ENCODE results near the gene ZMIZ1.

ZMIZ1 gene

DNA sequence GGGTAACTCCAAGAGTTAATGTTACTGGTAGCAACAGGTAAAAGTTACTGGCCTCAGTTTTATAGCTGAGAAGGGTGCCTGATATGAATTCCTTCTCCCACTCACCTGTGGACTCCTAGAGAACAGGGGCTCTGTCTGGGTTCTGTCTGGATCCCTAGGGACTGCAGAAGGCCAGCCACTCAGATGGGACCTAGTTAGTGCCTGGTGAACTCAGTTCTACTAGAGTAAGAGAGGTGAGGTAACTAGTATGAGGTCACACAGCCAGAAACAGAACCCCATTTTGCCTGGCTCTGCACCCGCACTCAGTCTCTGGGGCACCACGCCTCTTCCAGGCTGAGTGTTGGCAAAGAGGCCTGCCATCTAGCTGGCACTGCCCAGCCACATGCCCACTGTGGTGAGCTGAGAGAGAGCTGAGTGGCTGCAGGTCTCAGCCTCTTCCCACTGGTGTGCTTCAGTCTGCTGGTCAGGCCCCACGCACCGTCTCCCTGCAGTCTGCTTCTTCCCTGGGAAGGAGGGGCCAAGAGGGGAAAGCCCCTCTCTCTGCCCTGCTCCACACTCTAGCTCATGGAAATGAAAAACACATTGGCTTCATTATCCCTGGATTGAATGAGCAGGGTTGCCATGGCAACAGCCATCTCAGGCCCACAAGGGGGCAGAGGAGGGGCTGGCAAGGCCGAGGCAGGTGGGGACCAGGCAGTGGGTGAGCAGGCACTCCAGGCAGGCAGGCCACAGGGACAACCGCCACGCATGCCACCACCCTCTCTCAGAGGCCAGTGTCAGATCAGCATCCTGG lies 110.6 kb downstream of the ZMIZ1 start:
- no peak for FAIRE-seq
- no peak for TF ChIP-seq POLR2A (IDR thresholded peaks at IDR 0.05; ENCODE audit: low read depth, low read length)
- DNase-seq (ENCODE audit: insufficient read length, low spot score), result no peak

DNA sequence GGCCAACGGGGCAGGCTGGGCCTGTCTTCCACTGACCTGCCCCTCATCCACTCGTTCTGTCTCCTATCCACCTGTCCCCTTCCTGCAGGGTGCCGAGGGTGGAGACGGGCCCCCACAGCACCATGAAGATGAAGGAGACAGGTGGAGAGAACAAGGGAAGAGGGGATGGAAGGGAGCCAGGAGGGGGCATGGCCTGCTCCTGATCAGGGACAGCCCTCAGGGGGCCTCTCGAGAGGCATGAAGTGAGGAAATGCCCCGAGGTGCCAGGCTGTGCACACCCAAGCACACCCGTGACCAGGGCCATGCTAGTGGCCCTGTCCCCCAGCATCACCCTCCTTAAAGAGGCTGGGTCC lies 111.2 kb downstream of the ZMIZ1 start:
- FAIRE-seq, result no peak
- no peak for DNase-seq (ENCODE audit: insufficient read length, low spot score)
- TF ChIP-seq POLR2A (IDR thresholded peaks at IDR 0.05; ENCODE audit: low read depth, low read length), result no peak

DNA sequence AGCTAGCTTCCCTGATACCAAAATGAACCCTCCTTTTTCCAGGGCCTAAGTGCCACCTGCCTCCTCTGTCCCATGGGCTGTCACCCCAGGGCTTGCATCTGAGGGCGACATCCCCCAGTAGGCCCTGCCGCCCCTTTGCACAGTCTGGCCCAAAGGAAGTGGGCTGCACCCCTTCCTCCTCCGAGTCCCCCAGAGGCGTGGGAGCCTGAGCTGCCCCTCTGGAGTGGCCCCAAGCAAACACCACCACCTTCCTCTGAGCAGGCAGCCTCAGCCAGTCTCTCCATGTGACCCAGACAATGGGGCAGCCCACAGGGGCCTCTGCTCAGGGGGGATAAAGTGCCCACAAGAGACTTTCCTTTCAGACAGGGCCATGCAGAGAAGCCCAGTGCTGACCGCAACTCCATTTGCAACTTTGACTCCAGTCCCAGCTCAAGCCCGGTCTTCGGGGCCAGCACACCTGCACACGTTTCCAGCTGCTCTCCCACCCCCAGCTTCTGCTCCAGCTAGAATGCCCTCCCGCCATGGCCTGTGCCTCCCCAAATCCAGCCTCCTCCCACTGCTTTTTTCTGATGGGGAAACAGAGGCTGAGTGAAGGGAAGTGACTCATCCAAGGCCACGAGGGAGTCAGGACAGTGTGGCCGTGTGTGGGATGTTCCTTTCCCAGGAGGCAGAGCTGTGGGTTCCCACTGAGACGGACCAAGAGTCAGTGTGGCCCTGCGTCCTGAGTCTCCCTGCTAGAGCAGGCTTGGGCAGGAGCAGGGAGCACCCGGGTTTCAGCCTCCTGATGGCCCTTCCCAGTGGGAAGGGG lies 111.9 kb downstream of the ZMIZ1 start:
- no peak for TF ChIP-seq POLR2A (IDR thresholded peaks at IDR 0.05; ENCODE audit: low read depth, low read length)
- FAIRE-seq, result no peak
- no peak for DNase-seq (ENCODE audit: insufficient read length, low spot score)

DNA sequence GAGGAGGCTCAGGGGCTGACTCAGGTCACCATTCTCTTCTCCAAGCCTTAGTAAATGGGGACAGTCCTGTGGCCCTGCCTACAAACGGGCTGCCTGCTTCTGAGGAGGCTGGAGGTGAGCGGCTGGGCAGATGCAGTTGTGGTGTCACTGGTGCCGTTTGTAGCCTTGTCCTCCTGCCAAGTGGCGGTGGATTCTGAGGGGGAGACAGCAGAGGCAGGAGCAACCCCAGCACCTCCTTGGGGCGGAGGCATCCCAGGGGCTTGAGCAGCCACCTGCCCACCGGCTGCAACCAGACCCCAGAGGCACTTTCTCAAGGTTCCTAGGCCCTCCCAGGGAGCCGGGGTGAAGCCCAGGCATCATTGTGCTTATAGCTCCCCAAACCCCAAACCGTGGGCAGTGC lies 112.5 kb downstream of the ZMIZ1 start:
- TF ChIP-seq POLR2A (IDR thresholded peaks at IDR 0.05; ENCODE audit: low read depth, low read length), result no peak
- no peak for DNase-seq (ENCODE audit: insufficient read length, low spot score)
- FAIRE-seq, result no peak

DNA sequence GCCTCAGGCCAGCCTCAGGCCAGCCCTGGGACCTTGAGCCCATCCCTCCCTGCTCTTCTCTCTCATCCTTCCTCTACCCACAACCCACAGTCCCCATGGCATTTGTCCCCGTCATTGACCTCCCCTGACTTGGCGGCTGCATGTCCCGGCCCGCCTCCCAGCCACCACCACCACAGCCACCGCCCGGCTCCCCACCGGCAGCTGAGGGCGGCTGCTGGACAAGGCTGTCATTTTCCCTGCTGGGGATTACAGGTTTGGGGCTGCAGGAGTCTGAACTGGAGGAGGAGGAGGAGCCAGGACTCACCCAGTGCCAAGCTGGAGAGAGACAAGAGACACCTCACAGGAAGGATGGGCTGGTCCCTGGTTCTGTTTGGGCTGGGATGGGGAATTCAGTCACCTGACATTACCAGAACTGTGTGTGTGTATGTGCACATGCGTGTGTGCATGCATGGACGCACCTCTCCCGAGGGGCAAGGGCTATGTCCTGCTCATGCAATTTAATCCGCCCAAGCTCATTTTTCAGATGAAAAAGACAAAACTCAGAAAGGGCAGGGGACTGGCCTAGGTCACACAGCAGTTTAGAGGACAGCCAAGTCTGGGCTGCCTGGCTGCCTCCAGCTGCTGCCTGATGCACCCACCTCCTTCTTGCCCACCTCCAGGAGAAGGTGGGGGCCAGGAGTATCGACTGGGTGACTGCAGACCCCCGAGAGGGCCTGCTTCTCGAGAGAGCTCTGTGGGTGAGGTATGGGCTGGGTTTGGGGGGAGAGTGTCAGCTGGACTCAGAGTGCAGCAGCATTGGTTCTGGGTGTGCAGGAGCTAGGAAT lies 113.1 kb downstream of the ZMIZ1 start:
- no peak for FAIRE-seq
- TF ChIP-seq POLR2A (IDR thresholded peaks at IDR 0.05; ENCODE audit: low read depth, low read length), result no peak
- no peak for DNase-seq (ENCODE audit: insufficient read length, low spot score)

DNA sequence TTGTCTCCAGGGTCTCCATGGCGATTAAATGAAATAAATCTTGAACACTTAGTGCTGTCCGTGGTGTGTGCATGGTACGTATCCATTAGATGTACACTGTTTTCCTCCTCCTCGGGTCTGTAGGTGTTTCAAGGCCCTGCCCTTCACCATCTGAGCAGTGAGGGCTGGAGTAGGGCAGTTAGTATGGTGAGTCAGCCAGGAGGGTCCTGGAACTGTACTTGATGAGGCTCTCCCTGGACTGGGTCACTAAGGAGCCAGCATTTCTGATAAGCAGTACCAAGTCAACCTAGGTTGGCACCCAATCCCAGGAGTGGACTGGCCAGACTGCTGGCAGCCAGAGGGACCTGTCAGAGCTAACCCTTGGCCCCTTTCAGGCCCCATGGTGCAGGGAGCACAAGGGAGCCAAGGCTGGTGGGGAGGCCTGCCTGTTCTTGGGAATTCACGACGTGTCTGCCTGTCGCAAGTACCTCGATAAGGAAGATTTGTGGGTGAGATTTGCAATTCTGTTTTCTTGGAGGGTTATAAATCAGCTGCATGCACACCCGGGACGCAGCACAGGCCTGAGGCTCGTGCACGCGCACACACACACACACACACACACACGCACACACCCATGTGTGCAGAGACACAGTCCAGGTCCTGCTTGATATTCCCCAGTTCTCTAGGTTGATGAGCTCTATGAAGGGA lies 114.2 kb downstream of the ZMIZ1 start:
- DNase-seq (ENCODE audit: insufficient read length, low spot score) (no peak), FAIRE-seq (no peak)
- TF ChIP-seq POLR2A (IDR thresholded peaks at IDR 0.05; ENCODE audit: low read depth, low read length), result no peak

DNA sequence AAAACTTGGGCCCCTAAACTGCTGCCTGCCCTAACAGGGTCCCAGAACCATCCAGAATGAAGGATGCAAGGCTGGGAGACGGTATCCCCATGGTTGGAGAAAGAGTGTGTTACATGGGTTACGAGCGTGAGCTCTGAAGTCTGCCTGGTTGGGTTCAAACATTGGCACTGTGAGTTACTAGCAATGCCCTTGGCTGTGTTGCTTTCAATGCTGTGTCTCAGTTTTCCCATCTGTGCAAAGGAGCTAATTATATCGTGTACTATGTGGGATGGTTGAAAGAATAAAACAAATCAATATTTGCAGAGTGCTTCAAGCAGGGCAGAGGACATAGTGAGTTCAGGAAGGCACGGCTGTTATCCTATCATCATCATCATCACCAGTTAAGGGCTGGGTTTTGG lies 114.7 kb downstream of the ZMIZ1 start:
- TF ChIP-seq POLR2A (IDR thresholded peaks at IDR 0.05; ENCODE audit: low read depth, low read length), result no peak
- no peak for FAIRE-seq
- DNase-seq (ENCODE audit: insufficient read length, low spot score), result no peak

DNA sequence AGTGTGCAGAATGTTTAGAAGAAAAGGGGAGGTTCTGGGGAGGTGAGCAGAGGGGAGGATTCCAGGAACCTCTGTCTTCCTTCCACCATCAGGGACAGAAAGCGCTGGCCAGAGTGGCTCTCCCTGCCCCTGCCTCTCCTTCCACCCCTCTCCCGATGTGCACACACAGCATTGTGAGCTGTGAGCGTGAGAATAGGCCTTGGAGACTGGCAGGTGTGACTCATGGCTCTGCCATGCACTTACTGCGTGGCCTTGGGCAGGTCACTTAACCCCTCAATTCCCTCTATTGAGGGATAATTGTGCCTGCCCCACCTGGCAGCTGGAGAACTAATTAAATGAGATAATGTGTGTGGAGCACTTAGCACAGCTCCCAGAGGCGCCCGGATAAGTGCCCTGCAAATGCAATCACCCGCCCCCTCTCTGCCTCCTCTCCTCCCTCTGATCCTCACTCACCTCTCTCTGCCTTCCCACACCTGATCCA lies 115.4 kb downstream of the ZMIZ1 start:
- no peak for TF ChIP-seq POLR2A (IDR thresholded peaks at IDR 0.05; ENCODE audit: low read depth, low read length)
- FAIRE-seq, result peak; percentile 43
- peak; percentile 65 for DNase-seq (ENCODE audit: insufficient read length, low spot score)

DNA sequence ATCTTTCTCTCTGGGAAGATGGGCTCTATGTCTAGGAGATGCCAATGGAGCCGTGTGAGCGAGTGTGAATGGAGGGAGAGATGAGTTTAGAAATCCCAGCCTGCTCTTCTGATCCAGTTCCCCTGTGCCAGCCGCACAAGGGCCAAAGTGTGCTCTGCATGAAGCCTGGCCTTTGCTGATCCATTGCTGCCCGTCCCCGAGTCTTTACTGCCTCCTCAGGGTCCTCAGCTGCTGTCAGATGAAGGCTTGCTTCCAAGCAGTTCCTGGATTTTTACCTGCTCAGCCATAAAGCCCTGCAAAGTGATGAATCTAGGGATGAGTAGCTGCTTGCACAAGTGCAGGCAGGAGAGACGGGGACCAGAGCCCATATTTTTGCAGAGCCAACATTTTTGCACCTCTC lies 115.9 kb downstream of the ZMIZ1 start:
- FAIRE-seq (no peak), DNase-seq (ENCODE audit: insufficient read length, low spot score) (no peak)
- TF ChIP-seq POLR2A (IDR thresholded peaks at IDR 0.05; ENCODE audit: low read depth, low read length), result no peak

DNA sequence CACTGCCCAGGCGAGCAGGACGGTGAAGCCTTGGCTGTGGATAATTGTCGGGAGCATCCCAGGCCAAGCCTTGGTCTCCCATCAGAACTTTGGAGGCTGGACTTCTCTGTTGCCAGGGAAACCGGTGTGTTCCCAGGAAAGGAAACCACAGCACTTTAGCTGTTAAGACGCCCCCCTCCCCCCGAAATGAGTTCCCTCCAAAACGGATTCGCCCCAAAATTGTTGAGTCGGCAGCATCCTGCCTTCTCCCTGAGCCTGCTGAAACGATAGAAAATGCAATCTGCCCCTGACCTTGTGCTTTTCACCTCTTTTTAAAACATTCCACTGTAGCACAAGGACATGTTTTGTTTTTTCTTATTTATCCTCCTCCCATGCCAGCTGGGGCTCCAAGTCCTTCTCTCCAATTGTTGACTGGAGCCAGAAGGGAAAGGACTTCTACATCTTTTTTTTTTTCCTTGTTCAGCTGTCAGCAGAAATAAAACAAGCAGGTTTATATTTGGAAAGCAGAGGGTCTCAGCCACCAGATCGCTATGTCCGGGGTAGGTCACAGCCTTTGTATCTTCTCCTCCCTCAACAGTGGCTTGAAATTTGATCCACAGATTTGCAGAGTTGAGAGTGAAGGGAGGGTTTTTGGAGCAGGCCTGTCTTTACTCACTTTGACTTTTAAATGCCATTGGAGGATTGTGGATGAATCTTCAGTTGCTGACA lies 116.5 kb downstream of the ZMIZ1 start:
- FAIRE-seq, result no peak
- no peak for TF ChIP-seq POLR2A (IDR thresholded peaks at IDR 0.05; ENCODE audit: low read depth, low read length)
- DNase-seq (ENCODE audit: insufficient read length, low spot score), result no peak

DNA sequence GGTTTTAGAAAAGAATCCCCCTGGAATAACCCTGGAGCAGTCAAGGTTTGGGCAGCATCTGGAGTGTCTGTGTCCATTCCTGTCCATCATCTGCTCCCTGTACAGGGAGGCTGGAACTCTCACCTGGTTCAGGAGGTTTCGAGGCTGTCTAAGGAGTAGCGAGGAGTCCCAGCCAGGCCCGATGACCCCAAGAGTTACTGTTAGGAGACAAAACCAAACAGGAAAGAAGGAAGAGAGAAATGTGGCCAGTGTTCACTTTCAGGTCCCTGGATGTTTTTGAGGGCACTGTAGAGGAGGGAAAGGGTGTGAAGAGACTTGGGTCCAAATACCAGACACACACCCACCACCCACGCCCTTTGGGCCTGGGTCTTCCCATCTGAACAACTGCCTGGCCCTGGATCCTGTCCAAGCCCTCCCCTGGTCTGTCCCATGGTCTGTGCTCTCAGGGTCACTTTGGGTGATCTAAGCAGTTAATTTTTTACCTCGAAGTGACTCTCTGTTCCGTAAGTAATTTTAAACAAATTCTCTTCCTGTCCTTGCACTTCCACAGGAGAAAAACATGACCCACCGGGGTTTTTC lies 117.1 kb downstream of the ZMIZ1 start:
- DNase-seq (ENCODE audit: insufficient read length, low spot score) (no peak), FAIRE-seq (no peak)
- no peak for TF ChIP-seq POLR2A (IDR thresholded peaks at IDR 0.05; ENCODE audit: low read depth, low read length)

DNA sequence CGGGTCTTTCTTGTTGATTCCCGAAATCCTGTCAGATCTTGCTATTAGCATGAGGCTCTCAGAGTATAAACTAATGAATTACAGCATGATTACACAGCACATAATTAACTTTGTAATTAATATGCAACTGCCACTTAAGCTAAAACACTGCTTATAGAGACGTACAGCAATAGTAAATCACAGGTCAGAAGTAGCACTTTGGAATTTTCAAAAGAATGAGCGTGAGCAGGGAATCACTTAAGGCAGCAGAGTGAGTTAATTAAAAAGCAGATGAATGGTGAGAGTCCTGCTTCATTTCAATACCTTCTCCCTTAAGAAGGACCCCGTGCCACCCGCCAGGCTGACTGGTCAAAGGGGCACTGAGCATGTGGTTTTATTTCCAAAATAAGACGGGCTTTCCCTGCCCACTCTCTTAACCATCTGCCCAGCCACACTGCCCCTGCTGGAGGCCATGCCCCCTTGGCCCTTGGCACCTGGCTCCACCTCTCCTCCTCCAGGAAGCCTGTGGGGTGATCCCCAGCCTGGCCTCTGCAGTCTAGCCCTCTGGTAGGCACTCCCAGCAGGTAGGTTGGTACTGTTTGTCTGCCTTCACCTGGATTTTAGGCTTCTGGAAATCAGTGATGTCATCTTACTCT lies 117.8 kb downstream of the ZMIZ1 start:
- DNase-seq (ENCODE audit: insufficient read length, low spot score), result no peak
- no peak for FAIRE-seq
- TF ChIP-seq POLR2A (IDR thresholded peaks at IDR 0.05; ENCODE audit: low read depth, low read length), result no peak
